GM19193 (cell line): Measurements from ENCODE around the gene RNF212B.

Source experiments
- POLR2A ChIP-seq: IDR thresholded peaks from 4 replicates; pipeline ENCODE4 v1.6.1; 2011; ENCODE audit not compliant: insufficient read depth, insufficient read length; ENCODE audit errors: extremely low read depth

Gene RNF212B

DNA sequence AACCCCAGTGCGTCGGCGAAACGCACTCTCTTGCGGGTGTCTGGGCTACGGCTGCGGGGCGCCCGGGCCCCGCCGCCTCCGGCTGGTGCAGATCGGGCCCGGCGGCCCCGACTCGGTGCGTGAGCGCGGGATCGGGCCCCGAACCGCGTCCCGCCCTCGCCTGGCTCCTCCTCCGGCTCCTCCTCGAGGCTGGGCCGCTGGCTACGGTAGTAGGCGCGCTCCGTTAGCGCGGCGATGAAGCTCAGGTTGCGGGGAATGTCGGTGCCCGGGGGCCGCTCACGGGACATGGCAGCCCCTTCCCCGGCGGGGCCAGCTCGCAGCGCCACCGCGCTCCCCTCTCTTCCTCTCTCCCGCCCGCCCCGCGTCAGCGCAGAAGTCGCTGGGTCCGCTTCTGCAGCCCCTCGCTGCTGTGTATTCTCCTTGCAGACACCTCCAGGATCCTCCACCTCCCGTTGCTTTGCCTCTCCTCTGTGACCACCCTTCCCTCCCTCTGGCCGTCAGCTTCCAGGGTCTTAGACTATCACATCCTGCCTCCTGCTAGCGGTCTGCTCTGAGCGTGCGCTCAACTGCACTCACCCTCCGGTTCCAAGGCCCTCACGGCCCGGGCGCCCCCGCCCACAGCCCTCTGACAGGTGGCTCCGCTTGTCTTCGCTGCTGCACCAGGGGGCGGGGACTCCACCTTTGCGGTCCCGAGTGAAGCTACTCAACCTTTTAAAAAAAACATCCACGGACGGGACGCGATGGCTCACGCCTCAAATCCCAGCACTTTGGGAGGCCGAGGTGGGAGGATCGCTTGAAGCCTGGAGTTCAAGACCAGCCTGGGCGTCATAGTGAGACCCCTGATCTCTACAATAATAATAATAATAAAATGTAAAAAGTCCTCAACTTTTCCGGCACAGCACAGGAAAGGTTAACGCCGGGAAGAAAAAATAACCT lies 64.8 kb downstream of the RNF212B start, which contains the start of gene PPP1R3E:
PPP1R3E (minus strand) TSS at position 570 of the 936 bp plus-strand sequence; CDS start at position 287, 283 bp downstream.
- TF ChIP-seq POLR2A = peak; percentile 73

DNA sequence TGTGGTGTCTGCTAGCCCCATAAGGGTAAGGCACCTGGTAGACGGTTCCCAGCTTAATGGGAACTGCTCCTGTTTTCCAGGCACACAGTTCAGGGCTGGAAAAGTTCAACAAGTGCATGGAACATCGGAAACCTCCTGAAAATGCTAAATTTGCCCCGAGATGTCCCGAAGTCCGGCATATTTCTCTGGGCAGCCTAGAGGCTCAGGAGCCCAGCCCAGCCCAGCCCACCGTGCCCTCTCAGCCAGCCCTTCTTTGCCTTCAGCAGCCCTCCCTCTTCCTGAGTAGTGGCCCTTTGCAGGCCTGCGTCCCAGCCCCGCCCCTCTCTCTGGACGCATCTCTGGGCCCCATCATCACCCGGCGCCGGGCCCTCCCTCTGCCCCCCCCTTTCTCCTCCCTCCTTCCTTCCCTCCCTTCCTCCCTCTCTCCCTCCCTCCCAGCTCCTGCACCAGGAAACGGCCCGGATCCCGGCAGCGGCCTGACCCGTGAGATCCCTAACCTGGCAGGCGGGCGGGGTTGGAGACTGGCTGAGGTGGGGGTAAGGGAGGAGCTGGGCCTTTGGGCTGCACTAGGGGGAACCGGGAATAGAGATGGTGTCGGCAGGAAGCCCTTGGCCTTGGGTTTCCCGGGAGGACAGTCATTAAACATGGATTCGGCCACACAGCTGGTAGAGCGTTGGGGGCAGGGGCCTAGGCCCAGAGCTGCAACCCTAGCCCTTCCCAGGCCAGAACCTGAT lies 68.8 kb downstream of the RNF212B start, which contains the start of gene BCL2L2:
BCL2L2 (plus strand) TSS at position 422 of the 734 bp plus-strand sequence. CDS start 935 bp downstream, outside the sequence.
- peak; percentile 79 for TF ChIP-seq POLR2A

DNA sequence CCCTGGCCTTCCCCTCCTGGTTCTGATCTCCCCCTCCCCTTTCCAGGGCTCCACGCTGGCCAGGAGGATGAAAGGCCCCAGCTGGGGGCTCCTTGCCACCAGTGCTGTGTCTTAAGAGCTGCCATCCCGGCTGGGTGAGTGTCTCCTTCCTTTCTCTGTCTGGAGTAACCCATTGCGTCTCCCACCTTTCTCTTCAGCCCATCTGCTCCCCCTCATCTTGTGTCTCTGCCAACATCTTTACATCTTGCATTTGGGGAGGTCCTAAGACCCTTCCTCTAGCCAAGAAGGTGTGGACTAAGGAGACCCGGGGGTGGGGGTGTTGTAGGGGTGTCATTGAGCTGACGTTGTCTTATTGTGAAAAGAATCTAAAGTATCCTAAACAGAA lies 69.4 kb downstream of the RNF212B start:
- no peak for TF ChIP-seq POLR2A

DNA sequence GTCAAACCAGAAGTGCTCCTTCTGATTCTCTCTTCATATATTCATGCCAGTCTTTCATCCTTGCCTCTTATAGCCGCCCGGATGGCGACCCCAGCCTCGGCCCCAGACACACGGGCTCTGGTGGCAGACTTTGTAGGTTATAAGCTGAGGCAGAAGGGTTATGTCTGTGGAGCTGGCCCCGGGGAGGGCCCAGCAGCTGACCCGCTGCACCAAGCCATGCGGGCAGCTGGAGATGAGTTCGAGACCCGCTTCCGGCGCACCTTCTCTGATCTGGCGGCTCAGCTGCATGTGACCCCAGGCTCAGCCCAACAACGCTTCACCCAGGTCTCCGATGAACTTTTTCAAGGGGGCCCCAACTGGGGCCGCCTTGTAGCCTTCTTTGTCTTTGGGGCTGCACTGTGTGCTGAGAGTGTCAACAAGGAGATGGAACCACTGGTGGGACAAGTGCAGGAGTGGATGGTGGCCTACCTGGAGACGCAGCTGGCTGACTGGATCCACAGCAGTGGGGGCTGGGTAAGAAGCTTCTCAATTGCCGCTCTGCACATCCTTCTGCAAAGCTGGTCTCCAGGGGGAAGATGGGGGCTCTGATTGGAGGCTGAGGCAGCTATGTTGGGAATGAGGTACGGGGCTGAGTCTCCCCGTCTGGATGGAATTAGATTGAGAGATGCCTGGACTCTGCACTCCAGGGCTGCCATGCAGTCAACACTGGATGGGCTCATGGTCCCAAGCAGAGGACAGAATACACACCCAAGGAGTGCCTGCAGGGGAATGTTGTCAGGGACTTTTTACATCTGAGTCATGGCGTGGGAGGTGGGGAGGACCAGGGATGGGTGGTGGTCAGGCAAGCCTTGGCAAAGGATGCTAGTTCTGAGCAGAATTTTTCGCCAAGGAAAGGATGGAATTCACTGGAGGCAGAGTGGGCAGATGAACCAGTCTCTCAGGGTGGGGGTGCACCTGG lies 70.2 kb downstream of the RNF212B start:
- no peak for TF ChIP-seq POLR2A

DNA sequence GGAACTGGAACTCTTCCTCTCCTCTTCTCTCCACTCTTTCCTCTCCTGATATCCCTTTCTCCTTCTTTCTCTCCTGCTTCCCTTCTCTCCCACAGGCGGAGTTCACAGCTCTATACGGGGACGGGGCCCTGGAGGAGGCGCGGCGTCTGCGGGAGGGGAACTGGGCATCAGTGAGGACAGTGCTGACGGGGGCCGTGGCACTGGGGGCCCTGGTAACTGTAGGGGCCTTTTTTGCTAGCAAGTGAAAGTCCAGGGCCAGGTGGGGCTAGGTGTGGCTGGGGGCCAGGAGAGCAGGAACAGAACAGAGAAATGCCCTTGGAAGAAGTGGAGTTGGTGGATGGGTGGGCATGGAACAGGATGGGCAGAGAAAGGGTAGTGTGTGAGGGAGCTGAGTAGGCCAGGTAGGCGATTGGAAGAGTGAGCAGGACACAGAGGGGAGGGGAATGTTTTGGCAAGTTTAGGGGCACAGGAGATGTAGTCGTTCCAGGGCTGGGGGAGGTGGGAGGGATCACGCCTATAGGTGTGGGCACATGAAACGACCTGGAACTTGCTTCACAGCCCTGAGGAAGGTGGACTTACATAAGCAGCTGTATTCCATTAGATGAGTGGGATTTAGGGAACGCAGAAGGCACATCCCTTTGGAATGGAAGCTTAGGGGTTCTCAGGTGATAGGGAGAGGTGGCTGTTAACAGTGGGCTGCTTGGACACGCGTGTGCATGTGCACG lies 71.1 kb downstream of the RNF212B start:
- no peak for TF ChIP-seq POLR2A

DNA sequence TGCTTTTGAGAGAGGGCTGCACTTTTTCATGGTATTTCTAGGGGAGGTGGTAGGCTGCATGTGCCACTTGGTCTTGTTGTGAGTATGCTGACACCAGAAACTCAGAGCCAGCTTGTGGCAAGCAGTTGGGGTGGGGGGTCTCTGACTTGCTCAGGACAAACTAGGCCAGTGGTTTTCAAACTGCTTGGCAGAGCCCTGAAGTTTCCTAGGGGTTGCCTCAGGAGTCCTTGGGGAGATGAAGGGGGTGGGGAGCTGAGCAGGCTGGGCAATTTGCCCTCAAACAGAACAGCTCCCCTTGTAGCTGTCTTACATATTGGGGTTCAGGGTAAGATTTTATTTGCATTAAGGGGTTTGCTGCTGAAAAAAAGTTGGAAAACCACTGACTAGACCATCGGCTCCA lies 72.8 kb downstream of the RNF212B start:
- no peak for TF ChIP-seq POLR2A

DNA sequence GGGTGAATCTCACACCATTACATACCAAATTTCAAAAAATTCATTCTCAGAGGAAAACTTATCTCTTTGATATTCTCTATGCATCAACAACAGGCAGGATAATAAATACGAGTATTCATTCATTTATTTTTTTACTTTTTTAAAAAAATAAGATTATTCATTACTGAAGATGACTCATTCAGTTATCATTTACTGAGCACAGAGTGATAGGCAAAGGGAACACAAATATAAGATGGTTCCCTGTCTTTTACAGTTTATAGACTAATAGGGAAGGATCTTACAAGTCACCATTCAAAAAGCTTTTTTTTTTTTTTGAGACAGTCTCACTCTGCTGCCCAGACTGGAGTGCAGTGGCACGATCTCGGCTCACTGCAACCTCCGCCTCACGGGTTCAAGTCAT lies 78.6 kb downstream of the RNF212B start:
- no peak for TF ChIP-seq POLR2A

DNA sequence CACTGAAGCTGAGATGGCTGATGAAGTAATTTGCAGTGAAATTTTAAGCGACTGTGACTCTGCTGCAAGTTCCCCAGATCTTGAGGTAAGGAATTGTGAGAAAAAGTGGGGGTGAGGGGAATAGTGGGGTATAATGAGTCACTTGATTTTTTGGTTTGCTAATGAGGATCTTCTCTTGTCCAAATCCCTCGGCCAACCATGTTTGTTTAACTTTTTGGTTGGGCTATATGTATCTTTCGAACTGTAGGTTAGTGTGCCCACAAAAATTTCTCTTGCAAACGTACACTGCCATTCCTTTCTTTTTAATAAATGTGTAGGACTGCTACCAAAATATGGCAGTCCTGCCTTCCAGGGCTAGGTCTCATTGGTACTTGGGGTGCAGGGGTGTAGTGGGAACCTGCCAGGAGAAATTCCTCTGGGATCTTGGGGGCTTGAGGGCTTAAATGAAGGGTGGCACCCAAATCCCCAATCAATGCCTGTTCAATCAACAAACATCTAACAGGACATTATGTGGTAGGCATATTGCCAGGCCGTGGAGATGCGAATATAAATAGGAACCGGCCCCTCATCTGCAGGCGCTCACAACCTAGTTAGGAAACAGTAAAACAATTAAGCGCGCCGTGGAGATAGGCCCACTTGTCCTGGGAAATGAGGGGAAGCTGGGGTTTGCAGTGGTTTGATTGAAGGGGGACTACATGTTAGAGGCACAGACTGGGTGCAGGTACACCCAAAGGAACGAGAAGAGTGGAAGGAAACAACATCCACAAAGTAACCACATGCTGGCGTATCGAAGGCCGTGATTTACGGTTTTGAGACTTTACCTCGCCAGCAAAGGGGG lies 82.2 kb downstream of the RNF212B start:
- TF ChIP-seq POLR2A = no peak

DNA sequence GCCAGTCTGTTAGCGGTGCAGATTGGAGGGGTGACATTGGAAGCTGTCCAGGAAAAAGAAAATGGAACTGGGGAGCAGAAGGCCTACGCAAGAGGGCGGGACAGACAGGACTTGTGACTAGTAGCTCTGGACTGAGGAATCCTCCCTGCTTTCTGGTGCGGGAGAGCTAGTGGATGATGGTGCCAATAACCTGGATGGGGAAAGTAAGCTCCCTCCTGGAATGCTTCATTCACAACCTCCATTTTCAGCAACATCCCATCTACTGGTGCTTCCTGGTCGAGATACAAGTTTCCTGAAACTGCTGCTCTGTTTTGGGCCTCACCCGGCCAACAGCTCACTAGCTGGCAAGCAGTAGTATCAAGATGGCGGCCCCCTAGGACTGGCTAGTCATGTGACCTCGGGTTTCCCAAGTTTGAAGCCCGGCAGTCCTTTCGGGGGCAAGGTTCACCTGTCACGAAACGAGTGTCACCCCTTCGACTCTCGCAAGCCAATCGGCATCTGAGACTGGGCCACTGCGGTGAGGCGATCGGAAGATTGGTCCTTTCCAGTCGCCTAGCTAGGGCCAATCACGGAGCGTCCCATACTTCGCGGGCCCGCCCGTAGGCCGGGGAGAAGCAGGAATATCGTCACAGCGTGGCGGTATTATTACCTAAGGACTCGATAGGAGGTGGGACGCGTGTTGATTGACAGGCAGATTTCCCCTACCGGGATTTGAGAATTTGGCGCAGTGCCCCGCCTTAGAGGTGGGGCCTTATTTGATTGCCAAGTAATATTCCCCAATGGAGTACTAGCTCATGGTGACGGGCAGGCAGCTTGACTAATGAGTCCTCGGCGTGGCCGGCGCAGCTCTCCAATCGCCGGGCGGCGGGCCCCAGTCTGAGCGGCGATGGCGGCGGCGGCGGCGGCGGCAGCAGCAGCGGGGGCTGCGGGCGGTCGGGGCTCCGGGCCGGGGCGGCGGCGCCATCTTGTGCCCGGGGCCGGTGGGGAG lies 83.1 kb downstream of the RNF212B start, which contains the start of gene PABPN1:
PABPN1 (plus strand) TSS at position 874 of the 988 bp plus-strand sequence; CDS start at position 887, 13 bp downstream.
- TF ChIP-seq POLR2A = peak; percentile 73

DNA sequence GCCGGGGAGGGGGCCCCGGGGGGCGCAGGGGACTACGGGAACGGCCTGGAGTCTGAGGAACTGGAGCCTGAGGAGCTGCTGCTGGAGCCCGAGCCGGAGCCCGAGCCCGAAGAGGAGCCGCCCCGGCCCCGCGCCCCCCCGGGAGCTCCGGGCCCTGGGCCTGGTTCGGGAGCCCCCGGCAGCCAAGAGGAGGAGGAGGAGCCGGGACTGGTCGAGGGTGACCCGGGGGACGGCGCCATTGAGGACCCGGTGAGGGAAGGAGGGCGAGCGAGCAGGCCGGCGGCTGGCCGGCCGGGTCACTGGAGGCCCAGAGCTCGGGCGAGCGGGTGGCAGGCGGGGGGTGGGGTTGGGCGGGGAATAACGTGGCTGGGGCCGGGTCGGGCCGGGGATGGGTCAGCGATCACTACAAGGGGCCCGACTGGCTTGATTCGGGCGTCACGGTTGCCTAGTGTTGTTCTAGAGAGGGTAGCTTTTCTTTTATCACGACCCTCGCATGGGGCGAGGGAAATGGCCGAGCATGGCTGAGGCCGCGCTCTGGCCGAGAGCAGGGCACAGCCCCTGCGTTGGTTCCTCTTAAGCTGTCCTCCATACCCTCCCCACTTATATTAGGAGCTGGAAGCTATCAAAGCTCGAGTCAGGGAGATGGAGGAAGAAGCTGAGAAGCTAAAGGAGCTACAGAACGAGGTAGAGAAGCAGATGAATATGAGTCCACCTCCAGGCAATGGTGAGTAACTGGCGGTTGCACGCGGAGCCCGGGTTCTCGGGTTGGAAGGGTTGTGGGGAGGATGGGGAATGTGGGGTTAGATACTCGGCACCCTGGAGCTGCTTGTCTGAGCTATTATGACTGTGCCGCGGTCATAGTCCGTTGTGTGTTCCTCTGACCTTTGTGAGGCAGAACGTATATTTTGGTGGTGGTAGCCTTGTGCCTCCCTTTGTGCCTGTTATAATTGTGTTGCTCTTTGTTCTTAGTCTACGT lies 84.1 kb downstream of the RNF212B start:
- TF ChIP-seq POLR2A = peak; percentile 32
